Measurements from ENCODE around the gene TGIF1.
"Not testable (repeated sequence)": the region's sequence is repeated elsewhere in the genome, so short reads cannot be mapped to it uniquely, and the experiment has no call there.

Gene TGIF1

DNA sequence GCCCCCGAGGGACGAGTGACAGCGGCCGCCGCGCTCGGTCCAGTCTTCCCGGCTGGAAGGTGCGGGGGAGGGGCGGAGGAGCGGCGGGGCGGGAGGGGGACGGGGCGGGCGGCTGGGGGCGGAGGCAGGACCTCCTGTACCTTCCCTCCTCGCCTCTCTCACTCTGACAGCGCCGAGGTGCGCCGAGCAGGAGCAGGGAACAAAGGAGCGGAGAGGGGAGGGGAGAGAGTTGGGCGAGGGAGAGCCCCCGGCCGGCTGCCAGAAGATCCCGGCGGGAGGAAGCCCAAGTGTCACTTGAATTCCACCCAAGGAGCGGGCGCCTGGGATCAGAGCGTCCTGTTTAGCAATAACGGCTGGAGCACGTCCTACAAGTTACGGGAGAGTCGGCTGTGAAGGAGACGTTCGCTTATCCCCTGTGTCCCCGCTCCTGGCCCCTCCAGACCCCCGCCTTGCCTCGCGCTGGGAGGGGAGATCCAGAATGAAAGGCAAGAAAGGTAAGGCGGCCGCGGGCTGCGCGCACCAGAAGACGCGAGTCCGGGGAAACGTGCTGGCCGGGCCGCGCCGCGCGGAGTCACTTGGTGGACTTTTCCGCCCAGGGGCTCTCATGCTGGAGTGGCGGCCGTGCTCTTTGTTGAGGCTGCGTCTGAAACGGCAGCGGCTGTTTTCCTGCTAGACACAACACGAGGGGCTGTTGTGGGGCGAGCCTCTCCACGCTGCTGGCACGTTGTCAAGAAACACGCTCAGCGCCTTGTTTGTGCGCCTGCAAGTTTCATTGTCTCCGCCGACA, at the start of gene TGIF1:
Gene TGIF1, plus strand, starts transcription at position 161 of the 787 bp plus-strand sequence. Its CDS starts 318 bp downstream, at position 479.
- ATAC-seq = peak; percentile 3
- no peaks in the 10 kb centered on the region for H3K27me3 Mint-ChIP-seq
- H3K9me3 Mint-ChIP-seq = no peaks in the 10 kb centered on the region
- peak within 1 kb of the TSS; percentile 99 to 100 for H3K27ac Mint-ChIP-seq
- H3K4me3 Mint-ChIP-seq = peak within 1 kb of the TSS; percentile 86
- H3K4me1 Mint-ChIP-seq = peaks cover 36% of the 10 kb centered on the region
- peak; percentile 76 to 79 for DNase-seq

DNA sequence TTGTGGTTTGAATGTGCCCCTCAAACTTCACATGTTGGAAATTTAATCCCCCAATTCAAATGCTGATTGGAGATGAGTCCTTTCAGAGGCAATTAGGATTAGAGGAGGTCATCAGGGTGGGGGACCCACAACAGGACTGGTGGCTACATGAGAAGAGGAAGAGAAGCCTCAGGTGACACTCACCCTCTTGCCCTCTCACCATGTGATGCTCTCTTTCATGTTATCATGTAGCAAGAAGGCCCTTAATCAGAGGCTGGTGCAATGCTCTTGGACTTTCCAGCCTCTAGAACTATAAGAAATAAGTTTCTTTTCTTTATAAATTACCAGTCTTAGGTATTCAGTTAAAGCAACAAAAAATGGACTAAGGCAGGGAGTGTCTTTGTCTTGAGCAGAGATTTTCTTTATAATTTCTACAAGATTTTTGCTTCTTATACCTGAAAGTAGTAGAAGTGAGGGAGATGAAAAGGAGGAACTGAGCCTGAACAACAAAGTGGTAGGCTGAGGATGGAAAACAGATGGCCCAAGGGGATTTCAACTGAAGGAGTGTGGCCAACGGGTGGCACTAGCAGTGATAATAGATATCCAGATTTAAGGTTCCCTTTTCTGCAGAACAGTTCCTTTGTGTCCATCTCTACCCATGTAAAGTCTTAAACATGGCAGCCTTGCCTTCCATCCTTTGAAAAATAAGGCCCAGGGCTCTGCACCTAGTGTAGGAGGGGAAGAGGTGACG, 49.2 kb upstream of the TGIF1 start:
- H3K9me3 Mint-ChIP-seq = peaks cover 0 to 12% of the 10 kb centered on the region in 2 donors
- ATAC-seq (no peak), DNase-seq (no peak)
- H3K4me1 Mint-ChIP-seq = peaks cover 11% of the 10 kb centered on the region
- H3K27me3 Mint-ChIP-seq = no peaks in the 10 kb centered on the region
- peak overlapping the region in 1 of 2 donors; percentile 50 for H3K27ac Mint-ChIP-seq
- H3K4me3 Mint-ChIP-seq = no peak overlapping the region

GRCh38 chr18:3401669-3402620, 48.0 kb upstream of the TGIF1 start:
- H3K4me3 Mint-ChIP-seq = no peak overlapping the region
- H3K9me3 Mint-ChIP-seq = peaks cover 2 to 12% of the 10 kb centered on the region in 2 donors
- DNase-seq = no peak
- H3K4me1 Mint-ChIP-seq = peaks cover 21% of the 10 kb centered on the region
- no peaks in the 10 kb centered on the region for H3K27me3 Mint-ChIP-seq
- H3K27ac Mint-ChIP-seq = no peak overlapping the region
- peak; percentile 68 for ATAC-seq

DNA sequence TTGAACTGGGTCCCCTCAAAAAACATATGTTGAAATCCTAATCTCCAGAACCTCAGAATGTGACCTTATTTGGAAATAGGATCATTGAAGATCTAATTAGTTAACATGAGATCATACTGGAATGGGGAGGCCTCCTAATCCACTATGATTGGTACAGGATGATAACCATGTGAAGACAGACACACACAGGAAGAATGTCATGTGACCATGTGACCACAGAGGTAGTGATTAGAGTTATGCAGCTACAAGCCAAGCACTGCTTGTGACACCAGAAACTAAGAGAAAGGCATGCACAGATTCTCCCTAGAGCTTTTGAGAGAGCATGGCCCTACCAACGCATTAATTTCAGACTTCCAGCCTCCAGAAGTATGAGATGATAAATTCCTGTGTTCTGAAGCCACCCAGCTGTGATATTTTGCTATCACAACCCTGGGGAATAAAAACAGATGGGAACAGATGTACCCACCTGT, 47.0 kb upstream of the TGIF1 start:
- DNase-seq = no peak
- no peak overlapping the region for H3K27ac Mint-ChIP-seq
- no peak overlapping the region for H3K4me3 Mint-ChIP-seq
- no peaks in the 10 kb centered on the region for H3K27me3 Mint-ChIP-seq
- peaks cover 21% of the 10 kb centered on the region for H3K4me1 Mint-ChIP-seq
- H3K9me3 Mint-ChIP-seq = peaks cover 5 to 12% of the 10 kb centered on the region in 2 donors
- peak; percentile 48 for ATAC-seq

DNA sequence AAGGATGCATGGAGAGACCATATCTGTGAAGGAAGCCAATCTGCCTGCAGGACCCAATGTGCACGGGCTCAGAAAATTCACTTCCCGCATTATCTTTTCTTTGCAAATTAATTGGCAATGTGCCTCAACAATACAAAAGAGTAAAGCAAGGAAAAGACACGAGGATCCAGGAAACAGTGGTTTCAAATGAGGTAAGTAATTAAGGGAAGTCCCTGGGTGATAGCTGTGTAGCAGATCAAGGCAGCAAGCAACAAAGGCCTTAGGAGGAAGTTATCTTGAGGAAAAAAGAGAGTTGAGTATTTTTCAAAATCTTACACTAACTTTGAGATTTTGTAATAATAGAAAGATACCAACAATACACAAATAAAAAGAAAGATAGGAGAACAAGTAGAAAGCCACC, 44.3 kb upstream of the TGIF1 start:
- no peak for DNase-seq
- H3K4me1 Mint-ChIP-seq = peaks cover 21% of the 10 kb centered on the region
- H3K4me3 Mint-ChIP-seq = no peak overlapping the region
- no peak overlapping the region for H3K27ac Mint-ChIP-seq
- H3K9me3 Mint-ChIP-seq = peaks cover 5 to 7% of the 10 kb centered on the region in 2 donors
- no peaks in the 10 kb centered on the region for H3K27me3 Mint-ChIP-seq
- no peak for ATAC-seq

GRCh38 chr18:3408107-3408506, 41.9 kb upstream of the TGIF1 start:
- Mint-ChIP-seq H3K27ac (no peak overlapping the region), H3K4me3 (no peak overlapping the region), H3K9me3 (peaks cover 0 to 5% of the 10 kb centered on the region in 2 donors), H3K4me1 (peaks cover 27% of the 10 kb centered on the region), H3K27me3 (peaks cover 7% of the 10 kb centered on the region)
- DNase-seq (no peak), ATAC-seq (no peak)

DNA sequence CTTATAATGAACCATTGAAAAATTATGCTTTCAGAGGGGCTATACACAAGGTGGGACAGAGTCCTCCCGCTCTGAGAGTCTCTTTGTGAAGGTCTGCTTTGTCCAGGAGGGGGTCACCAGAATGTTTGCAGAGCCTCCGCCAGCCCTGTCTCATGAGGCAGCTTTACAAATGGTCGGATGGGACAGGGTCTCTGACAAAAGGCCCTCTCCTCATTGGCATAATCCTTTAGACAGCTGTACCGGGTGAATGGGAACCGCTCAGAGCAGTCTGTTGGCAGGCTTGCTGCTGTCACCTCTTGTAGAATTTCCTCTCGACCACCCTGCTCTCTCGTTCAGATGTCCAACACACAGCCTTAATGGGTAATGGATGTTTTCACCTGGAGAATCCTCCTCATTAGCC, 40.2 kb upstream of the TGIF1 start:
- no peak overlapping the region for H3K27ac Mint-ChIP-seq
- no peak overlapping the region for H3K4me3 Mint-ChIP-seq
- ATAC-seq (no peak), DNase-seq (no peak)
- H3K27me3 Mint-ChIP-seq = peaks cover 7% of the 10 kb centered on the region
- peaks cover 26% of the 10 kb centered on the region for H3K4me1 Mint-ChIP-seq
- H3K9me3 Mint-ChIP-seq = peaks cover 0 to 5% of the 10 kb centered on the region in 2 donors

GRCh38 chr18:3410273-3410672, 39.7 kb upstream of the TGIF1 start:
- DNase-seq = no peak
- H3K4me3 Mint-ChIP-seq = no peak overlapping the region
- H3K27ac Mint-ChIP-seq = no peak overlapping the region
- ATAC-seq = no peak
- peaks cover 26% of the 10 kb centered on the region for H3K4me1 Mint-ChIP-seq
- H3K9me3 Mint-ChIP-seq = peaks cover 0 to 5% of the 10 kb centered on the region in 2 donors
- peaks cover 7% of the 10 kb centered on the region for H3K27me3 Mint-ChIP-seq

DNA sequence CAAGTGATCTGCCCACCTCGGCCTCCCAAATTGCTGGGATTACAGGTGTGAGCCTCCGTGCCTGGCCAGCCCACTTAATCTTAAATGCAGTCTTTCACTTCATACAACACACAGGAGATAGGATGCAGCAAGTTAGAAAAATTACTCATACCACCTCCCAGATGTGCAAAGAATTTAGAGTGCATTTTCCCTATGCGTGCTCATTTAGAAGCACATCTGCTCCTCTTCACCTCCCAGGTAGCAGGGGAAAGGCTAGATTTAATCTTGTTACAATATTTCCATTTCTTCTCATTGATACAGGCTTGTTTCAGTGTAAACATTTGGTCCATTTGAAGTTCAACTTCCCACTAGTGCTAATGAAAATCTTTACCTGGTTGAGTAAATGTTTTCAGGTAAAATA, 39.1 kb upstream of the TGIF1 start:
- not testable (repeated sequence) for ATAC-seq, H3K27ac Mint-ChIP-seq, DNase-seq, H3K4me3 Mint-ChIP-seq, H3K27me3 Mint-ChIP-seq, H3K9me3 Mint-ChIP-seq
- peaks cover 23% of the 10 kb centered on the region for H3K4me1 Mint-ChIP-seq

DNA sequence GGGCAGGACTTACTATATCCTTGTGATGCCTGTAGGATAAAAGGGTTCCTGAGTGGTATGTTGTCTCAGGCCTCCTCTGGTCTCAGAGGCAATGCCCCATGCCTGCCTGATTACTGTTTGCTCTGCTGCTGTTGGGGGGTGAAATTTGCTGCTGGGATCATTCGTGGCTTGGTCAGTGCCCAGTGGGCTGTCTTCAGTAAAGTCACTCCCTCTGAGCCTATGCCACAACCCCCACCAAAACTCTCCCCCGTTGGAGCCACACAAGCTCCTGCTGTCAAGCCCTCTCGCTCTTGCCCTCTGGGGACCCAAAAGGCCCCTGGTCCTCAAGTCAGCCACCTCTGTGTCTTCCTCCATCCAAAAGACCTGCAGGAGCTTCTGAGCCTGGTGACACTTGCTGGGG, 38.6 kb upstream of the TGIF1 start:
- ATAC-seq = no peak
- peaks cover 7% of the 10 kb centered on the region for H3K27me3 Mint-ChIP-seq
- H3K27ac Mint-ChIP-seq = peak overlapping the region in 1 of 2 donors; percentile 44
- peak overlapping the region; percentile 49 to 73 for H3K4me3 Mint-ChIP-seq
- H3K9me3 Mint-ChIP-seq = peaks cover 0 to 5% of the 10 kb centered on the region in 2 donors
- no peak for DNase-seq
- H3K4me1 Mint-ChIP-seq = peaks cover 18% of the 10 kb centered on the region

DNA sequence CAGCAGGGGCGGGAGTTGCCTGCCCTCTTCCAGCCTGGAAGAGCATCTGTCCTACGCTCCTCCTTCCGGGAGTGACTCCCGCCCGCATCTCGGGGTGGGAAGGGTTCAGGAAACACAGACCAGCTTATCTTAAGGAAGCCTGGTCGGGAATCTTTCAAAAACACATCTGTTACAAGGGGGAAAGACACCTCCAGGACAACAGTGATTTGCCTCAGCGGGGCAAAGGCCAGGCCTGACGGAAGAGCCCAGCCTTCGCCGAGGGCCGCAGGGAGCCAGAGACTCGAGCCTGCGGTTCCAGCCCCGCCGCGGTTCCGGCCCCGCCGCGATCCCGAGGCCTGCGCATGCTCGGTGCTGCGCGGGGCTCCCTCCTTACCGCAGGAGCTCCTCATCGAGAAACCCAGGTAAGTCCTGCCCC, 38.1 kb upstream of the TGIF1 start:
- H3K4me3 Mint-ChIP-seq = peak overlapping the region; percentile 49 to 73
- H3K27ac Mint-ChIP-seq = peak overlapping the region; percentile 31 to 44
- peaks cover 7% of the 10 kb centered on the region for H3K27me3 Mint-ChIP-seq
- H3K9me3 Mint-ChIP-seq = peaks cover 0 to 4% of the 10 kb centered on the region in 2 donors
- ATAC-seq (peak; percentile 60), DNase-seq (peak in 1 of 2 donors; percentile 21)
- peaks cover 15% of the 10 kb centered on the region for H3K4me1 Mint-ChIP-seq

- DNase-seq = peak in 1 of 2 donors; percentile 44
- not testable (repeated sequence) for H3K27me3 Mint-ChIP-seq, H3K9me3 Mint-ChIP-seq, H3K27ac Mint-ChIP-seq
- peak; percentile 87 for ATAC-seq
- Mint-ChIP-seq H3K4me1 (peaks cover 15% of the 10 kb centered on the region), H3K4me3 (peak overlapping the region in 1 of 2 donors; percentile 31)
These were observed 37.4 kb upstream of the TGIF1 start for GRCh38 chr18:3412528-3412927.

DNA sequence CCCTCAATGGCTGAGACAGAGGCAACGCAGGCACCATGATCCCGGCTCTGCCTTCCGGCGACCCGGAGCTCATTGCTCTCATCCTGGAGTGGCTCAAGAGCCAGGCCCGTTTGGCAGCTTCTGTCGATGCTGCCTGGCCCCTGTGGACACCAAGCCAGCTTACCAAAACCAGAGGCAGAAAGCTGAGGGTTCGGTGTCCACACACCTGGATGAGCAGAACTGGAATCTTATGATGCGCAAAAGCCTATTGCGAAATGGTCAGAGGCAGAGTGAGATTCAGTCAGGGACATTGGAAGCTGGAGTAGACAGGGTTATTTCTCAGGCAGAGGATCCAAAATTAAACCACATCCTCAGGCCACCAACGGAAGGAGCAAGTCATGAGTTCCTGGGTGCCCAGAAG, 34.9 kb upstream of the TGIF1 start:
- Mint-ChIP-seq H3K27ac (no peak overlapping the region), H3K4me1 (peaks cover 15% of the 10 kb centered on the region), H3K4me3 (no peak overlapping the region), H3K9me3 (no peaks in the 10 kb centered on the region), H3K27me3 (peaks cover 7% of the 10 kb centered on the region)
- DNase-seq (no peak), ATAC-seq (no peak)

DNA sequence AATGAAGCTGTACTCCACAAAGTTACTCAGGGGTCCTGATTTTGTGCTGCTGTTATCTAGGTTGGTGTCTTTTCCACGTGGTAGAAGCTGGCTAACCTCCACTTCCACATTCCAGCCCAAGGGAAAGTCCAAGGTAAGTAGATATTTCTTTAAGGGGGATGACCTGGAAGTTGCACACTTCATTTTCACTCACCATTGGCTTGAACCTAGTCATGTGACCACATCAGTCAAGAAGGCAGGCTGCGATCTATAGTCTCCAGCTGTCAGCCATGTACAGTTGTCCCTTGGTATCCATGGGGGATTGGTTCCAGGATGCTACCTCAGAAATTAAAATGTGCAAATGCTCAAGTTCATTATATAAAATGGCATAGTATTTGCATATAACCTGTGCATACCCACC, 31.9 kb upstream of the TGIF1 start:
- H3K9me3 Mint-ChIP-seq = no peaks in the 10 kb centered on the region
- H3K4me3 Mint-ChIP-seq = no peak overlapping the region
- H3K4me1 Mint-ChIP-seq = no peaks in the 10 kb centered on the region
- DNase-seq = no peak
- no peak for ATAC-seq
- no peaks in the 10 kb centered on the region for H3K27me3 Mint-ChIP-seq
- no peak overlapping the region for H3K27ac Mint-ChIP-seq

- no peaks in the 10 kb centered on the region for H3K9me3 Mint-ChIP-seq
- H3K4me3 Mint-ChIP-seq = no peak overlapping the region
- no peak overlapping the region for H3K27ac Mint-ChIP-seq
- no peaks in the 10 kb centered on the region for H3K27me3 Mint-ChIP-seq
- ATAC-seq = no peak
- DNase-seq = no peak
- H3K4me1 Mint-ChIP-seq = no peaks in the 10 kb centered on the region
These were observed 29.1 kb upstream of the TGIF1 start for GRCh38 chr18:3420919-3421279.
